Measurements from ENCODE around the gene MEST.

DNA sequence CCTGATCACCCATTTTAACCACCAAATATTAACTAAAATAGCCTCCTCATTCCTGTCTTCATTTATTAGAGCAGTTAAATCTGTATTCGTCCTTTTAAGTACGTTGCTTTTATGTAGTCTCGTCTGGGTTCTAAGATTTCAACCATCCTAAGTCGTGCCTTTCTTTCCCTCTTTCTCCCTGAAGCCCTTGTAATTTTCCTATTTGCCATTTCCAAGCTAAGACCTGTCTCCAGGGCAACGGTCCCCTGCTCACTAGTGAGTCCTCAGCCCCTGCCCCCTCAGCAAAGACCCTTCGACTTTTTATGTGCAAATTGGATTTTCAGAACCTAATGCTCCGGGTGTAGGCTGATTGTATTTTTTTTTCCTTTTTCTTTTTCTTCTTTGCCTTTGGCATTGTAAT is 16.1 kb upstream of the MEST start:
- TF ChIP-seq, protein P1, sequence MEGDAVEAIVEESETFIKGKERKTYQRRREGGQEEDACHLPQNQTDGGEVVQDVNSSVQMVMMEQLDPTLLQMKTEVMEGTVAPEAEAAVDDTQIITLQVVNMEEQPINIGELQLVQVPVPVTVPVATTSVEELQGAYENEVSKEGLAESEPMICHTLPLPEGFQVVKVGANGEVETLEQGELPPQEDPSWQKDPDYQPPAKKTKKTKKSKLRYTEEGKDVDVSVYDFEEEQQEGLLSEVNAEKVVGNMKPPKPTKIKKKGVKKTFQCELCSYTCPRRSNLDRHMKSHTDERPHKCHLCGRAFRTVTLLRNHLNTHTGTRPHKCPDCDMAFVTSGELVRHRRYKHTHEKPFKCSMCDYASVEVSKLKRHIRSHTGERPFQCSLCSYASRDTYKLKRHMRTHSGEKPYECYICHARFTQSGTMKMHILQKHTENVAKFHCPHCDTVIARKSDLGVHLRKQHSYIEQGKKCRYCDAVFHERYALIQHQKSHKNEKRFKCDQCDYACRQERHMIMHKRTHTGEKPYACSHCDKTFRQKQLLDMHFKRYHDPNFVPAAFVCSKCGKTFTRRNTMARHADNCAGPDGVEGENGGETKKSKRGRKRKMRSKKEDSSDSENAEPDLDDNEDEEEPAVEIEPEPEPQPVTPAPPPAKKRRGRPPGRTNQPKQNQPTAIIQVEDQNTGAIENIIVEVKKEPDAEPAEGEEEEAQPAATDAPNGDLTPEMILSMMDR (IDR thresholded peaks at IDR 0.05 in 2 of 3, conservative IDR thresholded peaks at IDR 0.05 in 1 of 3; ENCODE audit: borderline replicate concordance in 1 of 3, insufficient read depth in 1 of 3, low read depth in 2 of 3, low read length in 2 of 3): no peak
- TF ChIP-seq CEBPB (IDR thresholded peaks at IDR 0.05; ENCODE audit: low read depth): no peak
- TF ChIP-seq, protein P2, sequence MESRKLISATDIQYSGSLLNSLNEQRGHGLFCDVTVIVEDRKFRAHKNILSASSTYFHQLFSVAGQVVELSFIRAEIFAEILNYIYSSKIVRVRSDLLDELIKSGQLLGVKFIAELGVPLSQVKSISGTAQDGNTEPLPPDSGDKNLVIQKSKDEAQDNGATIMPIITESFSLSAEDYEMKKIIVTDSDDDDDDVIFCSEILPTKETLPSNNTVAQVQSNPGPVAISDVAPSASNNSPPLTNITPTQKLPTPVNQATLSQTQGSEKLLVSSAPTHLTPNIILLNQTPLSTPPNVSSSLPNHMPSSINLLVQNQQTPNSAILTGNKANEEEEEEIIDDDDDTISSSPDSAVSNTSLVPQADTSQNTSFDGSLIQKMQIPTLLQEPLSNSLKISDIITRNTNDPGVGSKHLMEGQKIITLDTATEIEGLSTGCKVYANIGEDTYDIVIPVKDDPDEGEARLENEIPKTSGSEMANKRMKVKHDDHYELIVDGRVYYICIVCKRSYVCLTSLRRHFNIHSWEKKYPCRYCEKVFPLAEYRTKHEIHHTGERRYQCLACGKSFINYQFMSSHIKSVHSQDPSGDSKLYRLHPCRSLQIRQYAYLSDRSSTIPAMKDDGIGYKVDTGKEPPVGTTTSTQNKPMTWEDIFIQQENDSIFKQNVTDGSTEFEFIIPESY (IDR thresholded peaks at IDR 0.05; ENCODE audit: extremely low read depth, insufficient replicate concordance, low read length): no peak
- TF ChIP-seq EZH2 (IDR thresholded peaks at IDR 0.05): no peak
- no peak for TF ChIP-seq RAD21 (IDR thresholded peaks at IDR 0.05; ENCODE audit: low read depth)
- no peak for TF ChIP-seq POLR2A (IDR thresholded peaks at IDR 0.05; ENCODE audit: borderline replicate concordance, extremely low read depth, insufficient read depth, insufficient read length)
- TF ChIP-seq CBX3 (IDR thresholded peaks at IDR 0.05; ENCODE audit: low read depth): no peak
- TF ChIP-seq SP1 (IDR thresholded peaks at IDR 0.05; ENCODE audit: low read depth): no peak
- TF ChIP-seq FOSL1 (IDR thresholded peaks at IDR 0.05; ENCODE audit: low read depth): no peak

Data from HCT116 (cell line).